ENCODE data around the gene EPB41L2.

DNA sequence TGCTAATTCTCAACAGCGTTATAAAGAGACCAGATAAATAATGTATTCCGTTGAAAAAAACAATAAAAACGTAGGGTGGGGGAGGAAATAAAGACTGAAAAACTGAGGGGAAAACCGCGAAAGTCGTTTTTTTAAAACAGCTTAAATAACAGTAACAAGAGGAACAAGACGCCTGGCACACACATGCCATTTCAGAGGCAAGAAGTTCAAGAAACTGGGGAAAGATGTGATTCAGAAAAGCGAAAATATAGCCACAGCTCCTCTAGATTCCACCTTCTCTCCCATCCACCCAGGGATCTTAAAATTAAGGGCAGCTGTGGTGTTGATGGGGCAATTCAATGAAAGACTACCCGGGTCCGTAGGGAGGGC lies 1.3 kb downstream of the EPB41L2 start:
- no peak for TF ChIP-seq POLR2A (IDR thresholded peaks at IDR 0.05)
- no peak for TF ChIP-seq POLR2AphosphoS5 (IDR thresholded peaks at IDR 0.05)
